Eye (tissue), 1 donor: Measurements from ENCODE around the gene ORM1.
A peak's percentile ranks its signal among the peaks of the same experiment; 100 is the strongest.

Source experiments
- DNase-seq: peaks from one replicate; pipeline ENCODE4 v3.0.0-alpha.2; 2015

The ORM1 gene

DNA sequence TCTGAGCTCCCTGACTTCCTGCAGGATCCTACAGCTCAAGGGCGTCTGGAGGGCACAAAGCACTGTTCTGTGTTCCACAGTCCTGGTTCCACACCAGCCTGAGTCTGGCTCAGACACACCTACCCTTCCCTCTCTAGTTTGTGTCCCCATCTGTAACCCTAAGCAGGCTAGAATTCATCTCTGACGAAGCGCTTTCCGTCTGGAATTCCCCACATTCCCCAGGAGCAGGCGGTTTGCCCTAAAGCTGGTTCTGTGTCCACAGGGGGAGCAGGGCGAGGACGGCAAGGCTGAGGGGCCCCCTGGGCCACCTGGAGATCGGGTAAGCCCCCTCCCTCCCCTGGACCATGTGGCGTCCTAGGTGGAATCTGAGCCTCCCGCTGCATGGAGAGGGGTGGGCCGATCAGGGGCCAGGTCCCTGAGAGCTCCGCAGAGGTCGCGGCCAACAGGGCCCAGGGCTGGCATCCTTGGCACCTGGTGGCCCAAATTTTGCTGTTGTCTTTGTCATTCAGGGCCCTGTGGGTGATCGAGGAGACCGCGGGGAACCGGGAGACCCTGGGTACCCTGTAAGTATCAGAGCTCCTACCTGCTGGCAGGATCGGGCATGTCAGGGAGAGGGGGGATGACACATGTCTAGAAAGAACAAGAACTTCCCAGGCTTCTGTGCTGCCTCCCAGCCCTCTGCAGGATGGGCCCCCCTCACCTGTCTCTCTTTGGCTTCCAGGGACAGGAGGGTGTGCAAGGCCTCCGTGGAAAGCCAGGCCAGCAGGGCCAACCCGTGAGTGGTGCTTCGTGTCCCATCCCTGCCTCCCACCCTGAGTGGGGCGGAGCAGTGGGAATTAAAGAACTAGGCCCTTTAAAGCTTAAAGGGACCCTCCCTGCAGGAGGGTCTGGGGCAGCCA is 34.5 kb upstream of the ORM1 start:
- DNase-seq, result peak; percentile 72

DNA sequence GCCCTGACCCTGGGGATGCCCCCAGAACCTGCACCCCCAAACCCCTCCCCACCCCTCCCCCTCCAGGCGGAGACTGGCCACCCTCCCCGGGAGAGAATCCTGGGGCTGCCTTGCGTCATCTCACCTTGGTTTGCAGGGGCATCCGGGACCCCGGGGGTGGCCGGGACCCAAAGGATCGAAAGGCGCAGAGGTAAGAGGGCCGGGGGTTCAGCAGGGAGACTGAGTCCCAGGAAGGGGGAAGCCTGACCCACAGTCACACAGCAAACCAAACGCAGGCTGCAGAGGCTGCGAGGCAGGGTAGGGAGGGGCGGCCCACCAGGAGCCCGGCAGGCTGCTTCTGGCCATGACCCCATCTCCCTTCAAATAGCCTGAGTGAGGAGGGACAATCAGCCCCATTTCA is 33.8 kb upstream of the ORM1 start:
- DNase-seq, result no peak

DNA sequence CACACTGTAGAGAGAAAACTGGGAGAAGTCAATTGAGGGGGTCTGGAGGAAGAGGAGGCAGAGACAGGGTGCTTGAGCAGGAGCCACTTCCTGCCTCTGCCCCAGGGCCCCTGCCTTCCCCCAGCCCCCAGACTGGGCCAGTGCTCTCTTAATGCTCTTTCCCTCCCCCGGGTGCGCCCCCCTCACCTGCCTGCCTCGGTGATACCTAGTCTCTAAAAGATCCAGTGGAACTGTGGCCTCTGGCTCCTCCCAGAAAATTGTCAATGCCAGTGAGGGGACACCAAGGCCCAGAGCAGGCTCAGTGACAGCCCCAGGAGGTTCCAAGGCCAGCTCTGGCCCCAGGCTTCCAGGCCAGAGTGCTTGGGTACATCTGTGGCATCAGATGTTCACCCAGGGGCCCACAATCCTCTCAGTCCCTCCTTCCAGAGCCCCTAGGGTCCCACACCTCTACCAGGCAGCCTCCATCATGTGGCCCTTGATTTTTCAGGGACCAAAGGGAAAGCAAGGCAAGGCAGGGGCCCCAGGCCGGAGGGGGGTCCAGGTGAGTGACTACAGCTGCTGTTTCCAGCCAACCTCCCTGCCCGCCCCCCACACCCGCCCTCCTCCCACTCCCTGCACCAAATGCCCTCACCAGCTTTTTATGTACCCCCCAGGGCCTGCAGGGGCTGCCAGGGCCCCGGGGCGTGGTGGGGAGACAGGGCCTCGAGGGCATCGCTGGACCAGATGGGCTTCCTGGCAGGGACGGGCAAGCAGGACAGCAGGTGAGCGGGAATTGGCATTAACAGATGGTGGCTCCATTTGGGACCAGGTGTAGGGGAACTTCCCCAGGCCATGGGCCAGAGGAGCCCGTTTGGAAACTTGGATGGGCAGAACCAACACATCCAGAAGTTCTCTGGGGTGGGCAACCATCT is 33.1 kb upstream of the ORM1 start:
- no peak for DNase-seq

DNA sequence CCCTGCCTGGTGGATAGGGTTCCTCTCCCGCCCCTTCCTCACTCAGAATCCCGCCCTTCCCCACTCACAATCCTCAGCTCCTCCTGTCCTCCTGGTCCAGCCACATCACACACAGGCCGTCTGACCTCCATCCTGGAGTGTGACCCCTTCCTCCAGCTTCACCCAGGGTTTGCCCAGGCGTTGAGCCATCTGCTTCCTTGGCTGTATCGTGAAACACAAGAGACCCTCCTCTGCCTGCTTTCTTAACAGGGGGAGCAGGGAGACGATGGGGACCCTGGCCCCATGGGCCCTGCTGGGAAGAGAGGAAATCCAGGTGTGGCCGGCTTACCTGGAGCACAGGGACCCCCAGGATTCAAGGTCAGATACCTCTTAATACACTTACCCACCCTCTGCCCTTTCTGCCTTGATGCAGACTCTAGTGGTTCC is 32.3 kb upstream of the ORM1 start:
- no peak for DNase-seq

DNA sequence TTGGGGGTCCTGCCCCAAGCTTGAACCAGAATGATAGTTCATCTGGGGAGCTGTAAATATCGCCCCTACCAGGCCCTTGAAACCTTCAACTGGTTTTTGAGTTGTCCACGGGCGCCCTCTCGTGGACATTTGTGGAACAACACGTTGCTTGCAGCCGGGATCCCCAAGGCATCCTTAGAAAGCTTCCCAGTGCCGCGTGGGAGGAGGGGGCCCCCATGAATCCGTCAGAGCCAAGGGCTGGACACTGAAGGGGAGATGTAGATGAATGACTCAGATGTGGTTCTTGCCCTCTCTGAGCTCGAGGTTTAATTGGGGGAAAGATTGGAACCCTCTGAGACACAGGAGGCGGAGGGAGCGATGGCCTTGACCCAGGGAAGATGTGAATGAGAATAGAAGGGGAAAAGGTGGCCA is 31.8 kb upstream of the ORM1 start:
- DNase-seq, result peak; percentile 92

DNA sequence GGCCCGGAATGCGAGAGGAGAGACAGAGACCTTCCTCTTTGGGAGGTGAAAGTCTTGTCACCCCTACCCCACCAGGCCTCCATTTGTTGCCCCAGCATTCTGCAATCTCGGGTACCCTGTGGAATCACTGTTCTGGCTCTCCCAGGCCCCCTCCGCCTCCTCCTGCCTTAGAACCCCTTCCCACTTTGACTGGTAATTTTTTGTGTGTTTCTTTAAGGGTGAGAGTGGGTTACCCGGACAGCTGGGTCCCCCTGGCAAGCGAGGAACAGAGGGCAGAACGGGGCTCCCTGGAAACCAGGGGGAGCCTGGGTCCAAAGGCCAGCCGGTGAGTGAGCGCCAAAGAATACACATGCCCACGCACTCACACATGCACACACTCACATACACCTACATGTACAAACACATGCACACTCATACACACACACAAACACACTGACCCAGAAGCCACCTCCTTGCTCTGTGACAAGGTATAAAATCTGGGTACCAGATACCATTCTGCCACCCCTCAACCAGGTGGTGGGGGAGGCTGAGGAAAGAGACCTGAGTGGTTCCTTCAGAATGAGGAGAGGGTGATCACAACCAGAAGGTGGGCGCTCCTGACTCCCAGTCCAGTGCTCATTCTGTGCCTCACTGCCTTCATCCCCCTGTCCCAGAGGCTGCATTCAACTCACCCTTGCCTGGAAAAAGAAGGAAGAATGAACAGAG is 30.9 kb upstream of the ORM1 start:
- no peak for DNase-seq

DNA sequence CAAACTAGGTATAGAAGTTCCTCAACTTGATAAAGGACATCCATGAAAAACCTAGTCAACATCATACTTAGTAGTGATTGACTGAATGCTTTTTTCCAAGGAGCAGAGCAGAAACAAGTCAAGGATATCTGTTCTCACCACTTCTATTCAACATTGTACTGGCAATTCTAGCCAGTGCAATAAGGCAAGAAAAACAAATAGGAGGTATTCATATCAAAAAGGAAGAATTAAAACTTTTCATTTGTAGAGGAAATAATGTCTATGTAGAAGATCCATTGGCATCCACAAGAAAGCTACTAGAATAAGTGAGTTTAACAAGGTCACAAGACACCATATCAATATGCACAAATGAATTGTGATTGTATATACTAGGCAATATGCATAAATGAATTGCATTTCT is 28.2 kb upstream of the ORM1 start:
- DNase-seq, result no peak

DNA sequence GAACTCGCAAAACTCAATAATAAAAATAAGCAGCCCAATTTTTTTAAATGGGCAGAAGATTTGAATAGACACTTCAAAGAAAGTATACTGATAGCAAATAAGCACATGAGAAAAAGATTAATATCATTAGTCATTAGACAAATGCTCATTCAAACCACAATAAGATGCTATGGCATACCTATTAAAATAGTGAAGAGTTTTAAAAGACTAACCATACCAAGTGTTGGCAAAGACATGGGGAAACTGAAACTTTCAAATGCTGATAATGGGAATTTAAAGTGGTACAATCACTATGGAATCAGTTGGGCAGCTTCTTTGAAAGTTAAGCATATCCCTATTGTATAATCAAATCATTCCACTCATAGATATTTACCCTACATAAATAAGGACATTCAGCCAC is 26.6 kb upstream of the ORM1 start:
- DNase-seq, result no peak

DNA sequence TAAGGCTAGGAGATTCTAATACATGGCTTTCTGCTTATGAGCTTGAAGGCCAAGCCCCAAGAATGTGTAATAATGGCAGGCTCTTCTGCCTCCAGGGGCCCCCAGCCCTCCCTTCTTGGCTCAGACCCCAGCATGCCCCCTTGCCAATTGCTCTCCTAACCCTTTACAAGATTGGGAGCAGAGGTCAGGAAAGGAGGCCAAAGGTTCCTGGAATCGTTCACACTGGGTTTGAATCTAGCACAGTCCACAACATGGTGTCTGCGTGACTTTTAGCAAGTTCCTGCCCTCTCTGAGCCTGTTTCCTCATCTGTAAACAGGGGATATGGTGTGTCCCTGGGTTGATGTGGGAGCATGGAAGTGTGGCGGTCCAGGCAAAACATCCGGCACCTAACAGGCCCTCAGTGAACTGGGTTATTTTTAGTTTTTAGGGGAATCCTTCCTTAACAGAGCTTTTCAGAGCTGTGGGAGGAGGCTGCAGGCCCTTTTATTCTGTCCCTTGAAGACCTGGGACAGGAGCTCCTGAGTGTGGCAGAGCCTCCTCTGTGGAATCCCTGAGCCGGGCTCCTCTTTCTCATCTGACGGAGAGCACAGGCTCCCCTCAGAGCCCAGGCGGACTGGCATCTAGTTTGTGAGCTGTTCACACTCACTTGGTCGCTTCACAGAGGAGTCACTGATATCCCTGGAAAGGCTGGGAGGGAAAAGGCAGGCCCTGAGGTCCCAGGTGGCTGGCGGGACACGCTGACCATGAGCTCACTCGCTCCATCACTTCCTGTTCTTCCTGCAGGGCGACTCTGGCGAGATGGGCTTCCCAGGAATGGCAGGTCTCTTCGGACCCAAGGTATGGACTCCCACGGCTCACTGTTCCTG is 23.4 kb upstream of the ORM1 start:
- no peak for DNase-seq

DNA sequence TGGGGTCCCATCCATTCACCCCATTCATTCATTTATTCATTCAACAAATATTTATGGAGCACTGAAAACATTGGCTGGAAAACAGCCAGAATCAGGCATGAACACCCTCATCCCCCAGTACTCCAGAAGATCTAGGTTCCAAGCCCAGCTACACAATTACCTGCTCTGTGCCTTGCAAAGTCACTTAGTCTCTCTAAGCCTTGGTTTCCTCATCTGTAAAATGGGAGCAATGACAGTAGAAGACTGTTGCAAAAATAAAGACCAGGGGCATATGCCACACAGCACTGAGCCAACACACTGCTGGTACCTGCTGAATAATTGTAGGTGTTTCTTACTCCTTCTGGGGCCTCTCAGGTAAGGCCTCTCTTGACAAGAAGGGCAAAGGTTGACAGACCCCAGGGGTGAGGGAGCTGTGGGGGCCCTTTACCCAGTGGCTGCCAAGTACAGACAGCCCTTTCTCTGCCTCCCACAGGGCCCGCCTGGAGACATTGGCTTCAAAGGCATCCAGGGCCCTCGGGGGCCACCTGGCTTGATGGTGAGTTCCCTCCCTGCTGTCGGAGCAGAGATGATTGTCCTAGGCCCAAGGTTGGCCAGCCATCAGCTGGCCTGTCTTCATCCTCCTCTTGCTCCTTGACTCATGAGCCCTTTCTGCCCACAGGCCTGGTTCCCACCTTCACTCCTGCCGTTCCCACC is 22.6 kb upstream of the ORM1 start:
- no peak for DNase-seq

DNA sequence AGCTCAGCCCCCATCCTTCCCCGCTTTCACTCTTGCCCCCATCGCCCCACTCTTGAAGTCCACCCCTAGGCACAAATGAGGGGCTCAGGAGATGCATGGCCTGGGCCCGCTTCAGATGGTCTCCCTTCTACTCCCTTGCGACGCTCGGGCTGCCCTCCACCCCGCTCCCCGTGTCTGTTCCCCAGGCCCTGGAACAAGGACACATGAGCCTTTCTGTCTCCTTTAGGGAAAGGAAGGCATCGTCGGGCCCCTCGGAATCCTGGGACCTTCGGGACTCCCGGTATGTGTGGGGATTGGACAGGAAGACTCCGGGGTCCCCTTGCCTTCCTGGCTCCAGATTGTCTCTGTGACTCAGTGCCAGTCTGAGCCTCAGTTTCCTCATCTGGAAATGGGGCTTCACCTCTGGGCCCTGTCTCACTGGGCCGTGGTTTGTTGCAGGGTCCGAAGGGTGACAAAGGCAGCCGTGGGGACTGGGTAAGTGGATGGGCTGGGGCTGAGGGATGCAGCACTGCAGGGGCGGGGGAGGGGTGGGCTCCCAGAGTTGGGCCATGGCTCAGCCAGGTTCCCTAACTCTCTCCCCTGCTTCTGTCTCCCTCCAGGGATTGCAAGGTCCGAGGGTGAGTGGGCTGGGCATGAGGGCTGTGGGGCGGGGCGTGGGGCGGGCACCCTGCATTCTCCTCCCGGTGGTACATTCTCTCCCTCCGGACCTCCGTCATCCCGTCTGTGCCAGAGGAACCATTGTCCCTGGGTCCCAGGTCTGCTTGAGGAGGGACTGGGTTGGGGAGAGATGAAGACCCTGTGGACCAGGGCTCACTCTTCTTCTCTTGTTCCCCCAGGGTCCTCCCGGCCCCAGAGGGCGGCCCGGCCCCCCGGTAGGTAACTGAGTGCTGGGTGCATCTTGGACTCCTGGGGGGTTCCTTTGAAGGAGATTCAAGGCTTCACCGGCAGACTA is 21.8 kb upstream of the ORM1 start:
- DNase-seq, result no peak

DNA sequence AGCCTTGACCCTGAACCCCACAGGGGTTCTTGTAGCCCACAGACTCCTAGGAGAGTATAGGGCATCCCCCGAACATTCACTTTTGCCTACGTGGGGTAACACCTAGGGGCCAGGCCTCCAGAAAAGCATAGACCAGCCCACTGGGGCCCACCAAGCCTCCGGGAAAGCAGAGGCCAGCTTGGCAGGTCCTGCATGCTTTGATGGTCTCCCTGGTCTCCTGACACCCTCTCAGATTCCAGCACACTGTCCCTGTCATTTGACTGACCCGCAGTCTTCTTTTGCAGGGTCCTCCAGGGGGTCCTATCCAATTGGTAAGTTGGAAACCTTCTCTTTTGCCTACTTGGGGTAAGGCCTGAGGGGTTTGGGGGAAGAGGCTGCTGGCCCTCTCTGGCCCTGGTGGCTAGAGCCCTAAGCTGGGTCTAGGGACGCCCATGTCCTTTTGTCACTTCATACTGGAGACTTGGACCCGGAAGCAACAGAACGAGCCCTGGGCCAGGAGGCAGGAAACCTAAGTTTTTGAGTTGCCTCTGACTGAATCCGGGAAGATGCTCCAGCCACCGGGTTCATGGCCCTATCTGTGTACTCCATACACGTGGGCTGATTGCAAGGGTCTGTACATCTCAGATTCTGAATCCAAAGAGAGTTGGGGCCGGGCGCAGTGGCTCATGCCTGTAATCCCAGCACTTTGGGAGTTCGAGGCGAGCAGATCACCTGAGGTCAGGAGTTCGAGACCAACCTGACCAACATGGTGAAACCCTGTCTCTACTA is 20.9 kb upstream of the ORM1 start:
- no peak for DNase-seq

DNA sequence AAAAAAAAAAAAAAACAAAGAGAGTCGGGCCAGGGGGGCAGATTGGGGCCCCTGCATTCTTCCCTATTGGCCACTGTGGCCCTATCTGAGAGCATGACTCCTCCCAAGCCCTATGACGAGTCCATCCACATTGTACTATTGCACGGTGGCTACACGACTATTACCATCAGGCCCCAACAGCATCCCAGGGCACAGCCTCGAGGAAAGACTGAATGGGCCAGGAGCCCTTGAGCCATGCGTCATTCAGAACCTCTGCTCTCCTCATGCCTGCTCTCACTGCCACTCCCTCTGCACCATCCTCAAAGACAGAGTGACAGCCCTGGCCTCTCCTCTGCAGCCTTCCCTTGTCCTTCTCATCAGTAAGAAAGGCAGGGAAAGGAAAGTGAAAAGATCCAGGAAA is 20.2 kb upstream of the ORM1 start:
- no peak for DNase-seq

DNA sequence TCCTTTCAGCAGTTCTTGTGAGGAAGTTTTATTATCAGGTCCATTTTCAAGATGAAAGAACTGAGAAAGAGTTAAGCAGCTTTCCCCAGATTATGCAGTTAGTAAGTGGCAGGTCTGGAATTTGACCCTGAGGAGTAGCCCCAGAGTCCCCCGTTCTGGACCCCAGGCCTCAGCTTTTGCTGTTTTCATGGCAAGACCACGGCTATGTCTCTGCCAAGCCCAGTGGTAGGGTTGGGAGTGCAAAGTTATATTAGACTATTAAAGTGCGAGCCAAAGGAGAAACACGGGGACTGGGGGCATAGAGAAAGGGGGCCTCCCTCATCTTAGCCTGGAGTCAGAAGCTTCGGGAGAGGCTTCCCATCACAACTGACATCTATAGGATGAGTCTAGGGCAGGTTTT is 19.3 kb upstream of the ORM1 start:
- no peak for DNase-seq

DNA sequence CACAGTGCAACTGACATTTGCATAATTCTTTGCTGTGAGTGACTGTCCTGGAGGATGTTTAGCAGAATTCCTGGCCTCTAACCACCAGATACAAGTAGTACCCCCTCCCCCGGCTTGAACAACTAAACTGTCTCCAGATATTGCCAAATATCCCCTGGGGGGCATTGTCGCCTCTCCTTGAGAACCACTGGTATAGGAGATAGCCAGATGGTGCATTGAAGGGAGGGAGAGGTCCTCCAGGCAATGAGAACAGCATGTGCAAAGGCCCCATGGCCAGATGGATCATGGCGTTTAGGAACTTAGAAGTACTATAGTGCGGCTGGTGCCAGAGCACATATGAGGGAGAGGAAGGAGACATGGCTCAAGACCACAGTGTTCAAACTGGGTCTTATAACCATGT is 18.9 kb upstream of the ORM1 start:
- no peak for DNase-seq

DNA sequence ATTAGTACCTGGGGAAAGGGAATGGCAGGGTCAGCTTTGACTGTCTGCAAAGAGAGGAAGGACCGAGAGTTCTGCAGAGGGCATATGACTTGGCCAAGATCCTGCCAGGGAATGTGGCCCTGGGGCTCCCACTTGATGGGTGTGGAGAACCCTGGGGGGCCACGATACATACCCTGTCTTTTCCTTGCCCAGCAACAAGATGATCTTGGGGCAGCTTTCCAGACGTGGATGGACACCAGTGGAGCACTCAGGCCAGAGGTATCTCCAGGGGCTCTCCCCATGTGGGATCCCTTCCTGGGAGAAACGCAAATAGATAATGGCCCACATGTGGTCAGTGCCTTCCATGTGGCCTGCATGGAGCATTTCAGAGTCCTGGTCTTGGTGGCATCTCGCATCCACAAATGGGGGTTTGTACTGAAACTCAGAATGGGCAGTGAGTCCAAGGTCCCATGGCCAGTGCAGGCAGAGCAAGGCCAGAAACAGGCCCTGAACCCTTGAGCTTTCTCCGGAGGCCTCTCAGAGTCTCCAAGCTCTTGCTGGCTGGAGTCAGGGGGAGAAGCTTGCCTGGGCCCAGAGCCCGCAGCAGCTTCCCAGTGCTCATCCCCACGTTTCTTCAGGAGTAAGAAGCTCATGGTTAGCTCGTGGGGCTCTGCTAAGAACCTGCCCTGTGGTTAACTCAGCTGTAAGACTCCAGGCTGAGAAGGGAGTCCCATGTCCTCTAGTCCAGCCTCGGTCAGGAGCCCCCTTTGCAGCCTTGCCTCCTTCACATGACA is 18.3 kb upstream of the ORM1 start:
- no peak for DNase-seq

DNA sequence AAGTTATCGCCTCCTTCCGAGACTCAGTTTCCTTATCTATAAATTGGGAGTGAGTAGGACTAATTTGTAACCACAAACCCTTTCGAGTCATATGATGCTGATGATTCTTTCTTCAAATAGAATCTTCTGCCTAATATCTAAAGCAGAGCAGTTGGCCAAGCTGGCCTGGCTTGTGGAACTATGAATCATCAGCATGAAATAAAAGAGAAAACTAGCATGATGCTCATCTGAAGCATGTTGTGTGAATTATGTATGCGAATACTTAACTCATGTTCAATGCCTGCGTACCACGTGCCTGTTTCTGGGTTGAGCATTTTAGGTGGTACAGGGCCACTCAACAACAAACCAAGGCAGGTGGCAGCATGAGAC is 15.0 kb upstream of the ORM1 start:
- no peak for DNase-seq

DNA sequence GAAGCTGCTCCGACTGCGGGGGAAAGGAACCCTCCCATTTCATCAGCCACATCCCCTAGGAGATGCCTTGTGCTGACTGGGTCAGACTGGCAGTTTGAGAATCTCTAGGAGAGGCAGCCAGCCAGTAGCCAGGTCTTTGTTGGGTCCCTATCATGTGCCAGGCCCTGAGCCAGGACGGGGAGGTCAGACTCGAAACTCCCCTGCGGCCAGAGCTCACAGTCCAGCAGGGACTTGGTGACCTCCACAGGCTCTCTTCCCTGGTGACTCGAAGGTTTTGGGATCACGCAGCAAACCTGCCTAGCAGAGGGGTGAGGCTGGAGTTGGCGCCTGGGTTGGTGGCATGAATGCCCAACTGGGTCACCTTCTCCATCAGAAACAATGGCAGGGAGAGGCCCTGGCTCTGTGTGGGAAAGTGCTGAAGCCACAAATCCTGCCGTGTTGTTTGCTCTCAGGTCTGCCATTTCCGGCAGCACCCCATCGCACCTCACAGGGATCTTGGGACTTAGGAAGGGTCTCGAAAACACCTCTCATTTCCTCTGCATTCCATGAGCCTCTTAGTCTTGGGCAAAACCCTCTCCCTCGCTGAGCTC is 14.4 kb upstream of the ORM1 start:
- DNase-seq, result no peak

DNA sequence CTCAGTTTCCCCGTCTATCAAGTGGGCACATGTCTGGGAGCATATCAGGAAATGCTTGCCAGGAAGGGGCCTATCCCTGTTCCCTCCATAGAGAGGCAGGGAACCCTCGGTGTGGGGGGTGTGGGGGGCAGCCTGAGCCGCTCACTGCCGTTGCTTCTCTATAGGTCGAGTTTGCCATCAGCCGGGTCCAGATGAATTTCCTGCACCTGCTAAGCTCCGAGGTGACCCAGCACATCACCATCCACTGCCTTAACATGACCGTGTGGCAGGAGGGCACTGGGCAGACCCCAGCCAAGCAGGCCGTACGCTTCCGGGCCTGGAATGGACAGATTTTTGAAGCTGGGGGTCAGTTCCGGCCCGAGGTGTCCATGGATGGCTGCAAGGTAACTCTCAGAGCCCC is 13.8 kb upstream of the ORM1 start:
- no peak for DNase-seq
